ENCODE data around the gene UBXN2A. TPM values are rescaled to one million over a fixed set of nuclear protein-coding genes. Genes with fewer than 3 reads are reported as not detected.

Gene UBXN2A
- total and polyA plus RNA-seq, 7 donors, result 8.1 to 21.2 (median 15.0) TPM

- DNase-seq, result no peak
- Histone ChIP-seq H3K4me1 (no peaks in the 10 kb centered on the region), H3K36me3 (peaks cover 0 to 9% (median 2%) of the 10 kb centered on the region in 4 donors), H3K27ac (no peak overlapping the region), H3K27me3 (no peaks in the 10 kb centered on the region), H3K9me3 (no peaks in the 10 kb centered on the region), H3K4me3 (no peak overlapping the region)
- intact Hi-C loops (cut with DNase I), result no loop called here
- 46 to 67% methylated on average over 1 of the region's 1 CpG for WGBS, 2 donors
- TF ChIP-seq EP300 (IDR thresholded peaks at IDR 0.05) (no peak), CTCF (IDR thresholded peaks at IDR 0.05) (no peak), POLR2A (IDR thresholded peaks at IDR 0.05) (no peak), POLR2AphosphoS5 (IDR thresholded peaks at IDR 0.05) (no peak)
Measured at GRCh38 chr2:23994567-23994966, 54.3 kb downstream of the UBXN2A start.

GRCh38 chr2:24007693-24008092 lies 67.4 kb downstream of the UBXN2A start:
- peaks cover 0 to 13% (median 11%) of the 10 kb centered on the region in 4 donors for H3K4me1 ChIP-seq
- no peaks in the 10 kb centered on the region for H3K36me3 ChIP-seq
- no peak overlapping the region for H3K4me3 ChIP-seq
- H3K9me3 ChIP-seq, result no peaks in the 10 kb centered on the region
- H3K27ac ChIP-seq, result no peak overlapping the region
- peaks cover 13 to 37% (median 14%) of the 10 kb centered on the region in 3 donors for H3K27me3 ChIP-seq
- intact Hi-C loops (cut with DNase I), result no loop called here
- DNase-seq, result no peak
- TF ChIP-seq POLR2AphosphoS5 (IDR thresholded peaks at IDR 0.05) (no peak), CTCF (IDR thresholded peaks at IDR 0.05) (no peak), EP300 (IDR thresholded peaks at IDR 0.05) (no peak), POLR2A (IDR thresholded peaks at IDR 0.05) (no peak)

- intact Hi-C loops (cut with DNase I), result no loop called here
- 75 to 85% methylated on average over 13 of the region's 13 CpGs for WGBS, 2 donors
- Histone ChIP-seq H3K27ac (no peak overlapping the region), H3K4me3 (no peak overlapping the region), H3K27me3 (peaks cover 13 to 40% (median 14%) of the 10 kb centered on the region in 3 donors), H3K36me3 (no peaks in the 10 kb centered on the region), H3K4me1 (peaks cover 0 to 13% (median 11%) of the 10 kb centered on the region in 4 donors), H3K9me3 (no peaks in the 10 kb centered on the region)
- no peak for DNase-seq
- TF ChIP-seq POLR2AphosphoS5 (IDR thresholded peaks at IDR 0.05) (no peak), CTCF (IDR thresholded peaks at IDR 0.05) (no peak), EP300 (IDR thresholded peaks at IDR 0.05) (no peak), POLR2A (IDR thresholded peaks at IDR 0.05) (no peak)
Measured at GRCh38 chr2:24008672-24009366, 68.6 kb downstream of the UBXN2A start.

- H3K27me3 ChIP-seq, result peaks cover 13 to 40% (median 14%) of the 10 kb centered on the region in 3 donors
- TF ChIP-seq POLR2A (IDR thresholded peaks at IDR 0.05) (no peak), EP300 (IDR thresholded peaks at IDR 0.05) (no peak), POLR2AphosphoS5 (IDR thresholded peaks at IDR 0.05) (no peak), CTCF (IDR thresholded peaks at IDR 0.05) (no peak)
- H3K4me1 ChIP-seq, result peaks cover 0 to 13% (median 11%) of the 10 kb centered on the region in 4 donors
- 61 to 72% methylated on average over 9 of the region's 9 CpGs for WGBS, 2 donors
- no peak overlapping the region for H3K27ac ChIP-seq
- H3K36me3 ChIP-seq, result no peaks in the 10 kb centered on the region
- peak overlapping the region in 2 of 4 donors; percentile 46 to 51 for H3K4me3 ChIP-seq
- H3K9me3 ChIP-seq, result no peaks in the 10 kb centered on the region
- intact Hi-C loops (cut with DNase I), result no loop called here
- DNase-seq, result no peak
Measured at GRCh38 chr2:24009367-24009679, 69.1 kb downstream of the UBXN2A start.

All from sigmoid colon (tissue), 7 donors.